HEK293 (cell line): ENCODE data around the gene MMS19.

Experiments used
- BCL11A ChIP-seq: fragments of 450-650 bp; formaldehyde crosslinking; IDR thresholded peaks from 2 replicates; pipeline ENCODE4 v1.5.1; 2016; ENCODE audit warnings: low read depth, missing biosample characterization, missing genetic modification characterization
- GLIS2 ChIP-seq: fragments of 450-650 bp; formaldehyde crosslinking; IDR thresholded peaks from 2 replicates; pipeline ENCODE4 v1.5.1; 2016; ENCODE audit warnings: missing biosample characterization, missing genetic modification characterization
- HOXC10 ChIP-seq: sonication (generic); formaldehyde crosslinking; IDR thresholded peaks from 2 replicates; pipeline ENCODE4 v1.8.1; 2023; ENCODE audit warnings: mild to moderate bottlenecking, missing genetic modification reagents
- KLF7 ChIP-seq: fragments of 450-650 bp; formaldehyde crosslinking; IDR thresholded peaks from 2 replicates; pipeline ENCODE4 v1.5.1; 2016; ENCODE audit warnings: missing biosample characterization, missing genetic modification characterization, borderline replicate concordance
- SCRT1 ChIP-seq: fragments of 450-650 bp; formaldehyde crosslinking; IDR thresholded peaks from 2 replicates; pipeline ENCODE4 v1.5.1; 2016; ENCODE audit warnings: missing biosample characterization, missing genetic modification characterization, borderline replicate concordance
- WT1 ChIP-seq: fragments of 450-650 bp; formaldehyde crosslinking; IDR thresholded peaks from 2 replicates; pipeline ENCODE4 v1.5.1; 2016; ENCODE audit warnings: missing biosample characterization, missing genetic modification characterization
- ZBTB1 ChIP-seq: fragments of 450-650 bp; formaldehyde crosslinking; IDR thresholded peaks from 2 replicates; pipeline ENCODE4 v1.5.1; 2016; ENCODE audit warnings: missing biosample characterization, missing genetic modification characterization
- ZBTB21 ChIP-seq: fragments of 450-650 bp; formaldehyde crosslinking; IDR thresholded peaks from 2 replicates; pipeline ENCODE4 v1.5.1; 2017; ENCODE audit warnings: missing biosample characterization, missing genetic modification characterization
- ZBTB8A ChIP-seq: fragments of 450-650 bp; formaldehyde crosslinking; IDR thresholded peaks from 2 replicates; pipeline ENCODE4 v1.5.1; 2016; ENCODE audit warnings: missing biosample characterization, missing genetic modification characterization
- ZNF112 ChIP-seq: fragments of 450-650 bp; formaldehyde crosslinking; IDR thresholded peaks from 2 replicates; pipeline ENCODE4 v1.5.0; 2017; ENCODE audit warnings: missing biosample characterization, missing genetic modification characterization
- ZNF114 ChIP-seq: fragments of 450-650 bp; formaldehyde crosslinking; IDR thresholded peaks from 2 replicates; pipeline ENCODE4 v1.5.0; 2017; ENCODE audit warnings: missing biosample characterization, missing genetic modification characterization
- ZNF221 ChIP-seq: fragments of 450-650 bp; formaldehyde crosslinking; IDR thresholded peaks from 2 replicates; pipeline ENCODE4 v1.5.1; 2017; ENCODE audit warnings: missing biosample characterization, missing genetic modification characterization, borderline replicate concordance
- ZNF223 ChIP-seq: fragments of 450-650 bp; formaldehyde crosslinking; IDR thresholded peaks from 2 replicates; pipeline ENCODE4 v1.5.1; 2016; ENCODE audit warnings: missing biosample characterization, missing genetic modification characterization
- ZNF274 ChIP-seq, 2 experiments: fragments of 200-500 bp in 1 of 2; fragments of 450-650 bp in 1 of 2; sonication (Bioruptor generic) in 1 of 2; formaldehyde crosslinking in 1 of 2; IDR thresholded peaks; 2 replicates each; pipeline versions ENCODE4 v1.5.1 to v1.6.1; 2014 to 2016; ENCODE audit warnings: borderline replicate concordance in 1 of 2, inconsistent platforms in 1 of 2, low read length in 1 of 2, missing biosample characterization in 1 of 2, missing genetic modification characterization in 1 of 2
- ZNF423 ChIP-seq: fragments of 450-650 bp; formaldehyde crosslinking; IDR thresholded peaks from 2 replicates; pipeline ENCODE4 v1.5.1; 2016; ENCODE audit warnings: missing biosample characterization, missing genetic modification characterization
- ZNF510 ChIP-seq: fragments of 450-650 bp; formaldehyde crosslinking; IDR thresholded peaks from 2 replicates; pipeline ENCODE4 v1.5.1; 2018; ENCODE audit warnings: mild to moderate bottlenecking, missing genetic modification characterization, missing biosample characterization; ENCODE audit not compliant: insufficient replicate concordance
- ZNF548 ChIP-seq: fragments of 450-650 bp; formaldehyde crosslinking; IDR thresholded peaks from 2 replicates; pipeline ENCODE4 v1.5.1; 2016; ENCODE audit warnings: missing biosample characterization, missing genetic modification characterization
- ZNF558 ChIP-seq: fragments of 450-650 bp; formaldehyde crosslinking; IDR thresholded peaks from 2 replicates; pipeline ENCODE4 v1.5.1; 2016; ENCODE audit warnings: missing biosample characterization, missing genetic modification characterization
- ZNF621 ChIP-seq: fragments of 450-650 bp; formaldehyde crosslinking; IDR thresholded peaks from 2 replicates; pipeline ENCODE4 v1.5.1; 2017; ENCODE audit warnings: missing biosample characterization, missing genetic modification characterization
- ZNF704 ChIP-seq: fragments of 450-650 bp; formaldehyde crosslinking; IDR thresholded peaks from 2 replicates; pipeline ENCODE4 v1.5.1; 2016; ENCODE audit warnings: missing biosample characterization, missing genetic modification characterization
- ZNF777 ChIP-seq: fragments of 450-650 bp; formaldehyde crosslinking; IDR thresholded peaks from 2 replicates; pipeline ENCODE4 v1.5.1; 2017; ENCODE audit warnings: missing biosample characterization, missing genetic modification characterization, borderline replicate concordance
- ZSCAN16 ChIP-seq: fragments of 450-650 bp; formaldehyde crosslinking; IDR thresholded peaks from 2 replicates; pipeline ENCODE4 v1.5.1; 2016; ENCODE audit warnings: missing biosample characterization, missing genetic modification characterization
- TF ChIP-seq, protein P1 (sequence below): fragments of 450-650 bp; formaldehyde crosslinking; IDR thresholded peaks from 2 replicates; pipeline ENCODE4 v1.5.1; 2016; ENCODE audit warnings: missing biosample characterization, missing genetic modification characterization, borderline replicate concordance
- TF ChIP-seq, protein P2 (sequence below): fragments of 450-650 bp; formaldehyde crosslinking; IDR thresholded peaks from 2 replicates; pipeline ENCODE4 v1.5.1; 2016; ENCODE audit warnings: missing biosample characterization, missing genetic modification characterization
- TF ChIP-seq, protein P3 (sequence below): fragments of 450-650 bp; formaldehyde crosslinking; IDR thresholded peaks from 2 replicates; pipeline ENCODE4 v1.5.1; 2016; ENCODE audit warnings: missing biosample characterization, missing genetic modification characterization

Gene MMS19

DNA sequence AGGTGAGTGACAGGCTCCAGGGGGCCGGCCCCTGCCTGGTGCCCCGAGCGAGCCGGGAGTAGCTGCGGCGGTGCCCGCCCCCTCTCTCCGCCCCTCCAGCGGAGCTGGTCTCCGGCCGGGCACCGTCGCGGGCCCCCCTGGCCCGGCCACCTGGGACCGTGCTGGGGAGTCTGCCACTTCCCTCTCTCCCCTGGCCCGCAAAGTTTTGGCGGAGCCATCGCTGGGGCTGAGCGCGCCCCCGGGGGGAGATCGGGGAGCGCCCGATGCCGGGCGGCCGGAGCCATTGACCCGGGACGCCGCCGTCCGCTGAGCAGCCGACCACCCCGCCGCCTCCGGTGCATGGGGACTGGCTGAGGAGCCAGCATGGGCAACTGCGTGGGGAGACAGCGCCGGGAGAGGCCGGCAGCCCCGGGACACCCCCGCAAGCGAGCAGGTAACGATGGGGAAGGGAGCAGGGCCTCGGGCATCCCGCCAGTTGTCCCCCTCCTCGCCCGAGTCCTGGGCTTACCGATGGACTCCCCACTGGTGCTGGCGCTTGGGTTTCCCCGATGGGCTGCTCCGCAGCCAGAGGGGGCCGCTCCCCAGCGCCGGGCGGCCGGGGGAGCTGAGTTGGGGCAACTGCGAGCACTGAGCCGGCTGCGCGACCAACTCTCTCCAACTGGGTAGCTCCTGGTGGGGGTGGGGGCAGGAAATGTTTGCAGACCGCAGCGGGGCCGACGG lies 779 bp upstream of the MMS19 start, which contains the start of gene UBTD1 (continued):
- TF ChIP-seq ZSCAN16 (tag by site-specific recombination) (no peak), ZNF621 (no peak), ZNF221 (no peak), HOXC10 (no peak), ZBTB21 (tag by site-specific recombination) (no peak), ZBTB8A (tag by site-specific recombination) (peak; percentile 93; the same call in 1 of the 2 replicates), ZNF548 (tag by site-specific recombination) (no peak), ZBTB1 (tag by site-specific recombination) (no peak), ZNF777 (tag by site-specific recombination) (peak; percentile 81), GLIS2 (tag by site-specific recombination) (peak; percentile 93), KLF7 (tag by site-specific recombination) (no peak), ZNF274 (IDR thresholded peaks at IDR 0.05; ENCODE audit: low read length) (no peak), ZNF274 (tag by site-specific recombination; IDR thresholded peaks at IDR 0.05; ENCODE audit: borderline replicate concordance) (no peak), ZNF112 (tag by site-specific recombination) (no peak), ZNF510 (tag by site-specific recombination) (no peak), BCL11A (tag by site-specific recombination) (no peak), ZNF558 (no peak), ZNF114 (no peak), SCRT1 (tag by site-specific recombination) (no peak), ZNF223 (tag by site-specific recombination) (no peak), ZNF423 (tag by site-specific recombination) (peak; percentile 68; the same call in 1 of the 2 replicates), ZNF704 (tag by site-specific recombination) (no peak), WT1 (tag by site-specific recombination) (no peak; the same call in 1 of the 2 replicates)
- TF ChIP-seq, protein P1, sequence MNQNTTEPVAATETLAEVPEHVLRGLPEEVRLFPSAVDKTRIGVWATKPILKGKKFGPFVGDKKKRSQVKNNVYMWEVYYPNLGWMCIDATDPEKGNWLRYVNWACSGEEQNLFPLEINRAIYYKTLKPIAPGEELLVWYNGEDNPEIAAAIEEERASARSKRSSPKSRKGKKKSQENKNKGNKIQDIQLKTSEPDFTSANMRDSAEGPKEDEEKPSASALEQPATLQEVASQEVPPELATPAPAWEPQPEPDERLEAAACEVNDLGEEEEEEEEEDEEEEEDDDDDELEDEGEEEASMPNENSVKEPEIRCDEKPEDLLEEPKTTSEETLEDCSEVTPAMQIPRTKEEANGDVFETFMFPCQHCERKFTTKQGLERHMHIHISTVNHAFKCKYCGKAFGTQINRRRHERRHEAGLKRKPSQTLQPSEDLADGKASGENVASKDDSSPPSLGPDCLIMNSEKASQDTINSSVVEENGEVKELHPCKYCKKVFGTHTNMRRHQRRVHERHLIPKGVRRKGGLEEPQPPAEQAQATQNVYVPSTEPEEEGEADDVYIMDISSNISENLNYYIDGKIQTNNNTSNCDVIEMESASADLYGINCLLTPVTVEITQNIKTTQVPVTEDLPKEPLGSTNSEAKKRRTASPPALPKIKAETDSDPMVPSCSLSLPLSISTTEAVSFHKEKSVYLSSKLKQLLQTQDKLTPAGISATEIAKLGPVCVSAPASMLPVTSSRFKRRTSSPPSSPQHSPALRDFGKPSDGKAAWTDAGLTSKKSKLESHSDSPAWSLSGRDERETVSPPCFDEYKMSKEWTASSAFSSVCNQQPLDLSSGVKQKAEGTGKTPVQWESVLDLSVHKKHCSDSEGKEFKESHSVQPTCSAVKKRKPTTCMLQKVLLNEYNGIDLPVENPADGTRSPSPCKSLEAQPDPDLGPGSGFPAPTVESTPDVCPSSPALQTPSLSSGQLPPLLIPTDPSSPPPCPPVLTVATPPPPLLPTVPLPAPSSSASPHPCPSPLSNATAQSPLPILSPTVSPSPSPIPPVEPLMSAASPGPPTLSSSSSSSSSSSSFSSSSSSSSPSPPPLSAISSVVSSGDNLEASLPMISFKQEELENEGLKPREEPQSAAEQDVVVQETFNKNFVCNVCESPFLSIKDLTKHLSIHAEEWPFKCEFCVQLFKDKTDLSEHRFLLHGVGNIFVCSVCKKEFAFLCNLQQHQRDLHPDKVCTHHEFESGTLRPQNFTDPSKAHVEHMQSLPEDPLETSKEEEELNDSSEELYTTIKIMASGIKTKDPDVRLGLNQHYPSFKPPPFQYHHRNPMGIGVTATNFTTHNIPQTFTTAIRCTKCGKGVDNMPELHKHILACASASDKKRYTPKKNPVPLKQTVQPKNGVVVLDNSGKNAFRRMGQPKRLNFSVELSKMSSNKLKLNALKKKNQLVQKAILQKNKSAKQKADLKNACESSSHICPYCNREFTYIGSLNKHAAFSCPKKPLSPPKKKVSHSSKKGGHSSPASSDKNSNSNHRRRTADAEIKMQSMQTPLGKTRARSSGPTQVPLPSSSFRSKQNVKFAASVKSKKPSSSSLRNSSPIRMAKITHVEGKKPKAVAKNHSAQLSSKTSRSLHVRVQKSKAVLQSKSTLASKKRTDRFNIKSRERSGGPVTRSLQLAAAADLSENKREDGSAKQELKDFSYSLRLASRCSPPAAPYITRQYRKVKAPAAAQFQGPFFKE (tag by site-specific recombination): 0 out of 2 replicates have a peak, but pooled peaks have one; percentile 35
- TF ChIP-seq, protein P2, sequence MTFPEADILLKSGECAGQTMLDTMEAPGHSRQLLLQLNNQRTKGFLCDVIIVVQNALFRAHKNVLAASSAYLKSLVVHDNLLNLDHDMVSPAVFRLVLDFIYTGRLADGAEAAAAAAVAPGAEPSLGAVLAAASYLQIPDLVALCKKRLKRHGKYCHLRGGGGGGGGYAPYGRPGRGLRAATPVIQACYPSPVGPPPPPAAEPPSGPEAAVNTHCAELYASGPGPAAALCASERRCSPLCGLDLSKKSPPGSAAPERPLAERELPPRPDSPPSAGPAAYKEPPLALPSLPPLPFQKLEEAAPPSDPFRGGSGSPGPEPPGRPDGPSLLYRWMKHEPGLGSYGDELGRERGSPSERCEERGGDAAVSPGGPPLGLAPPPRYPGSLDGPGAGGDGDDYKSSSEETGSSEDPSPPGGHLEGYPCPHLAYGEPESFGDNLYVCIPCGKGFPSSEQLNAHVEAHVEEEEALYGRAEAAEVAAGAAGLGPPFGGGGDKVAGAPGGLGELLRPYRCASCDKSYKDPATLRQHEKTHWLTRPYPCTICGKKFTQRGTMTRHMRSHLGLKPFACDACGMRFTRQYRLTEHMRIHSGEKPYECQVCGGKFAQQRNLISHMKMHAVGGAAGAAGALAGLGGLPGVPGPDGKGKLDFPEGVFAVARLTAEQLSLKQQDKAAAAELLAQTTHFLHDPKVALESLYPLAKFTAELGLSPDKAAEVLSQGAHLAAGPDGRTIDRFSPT (tag by site-specific recombination): no peak
- TF ChIP-seq, protein P3, sequence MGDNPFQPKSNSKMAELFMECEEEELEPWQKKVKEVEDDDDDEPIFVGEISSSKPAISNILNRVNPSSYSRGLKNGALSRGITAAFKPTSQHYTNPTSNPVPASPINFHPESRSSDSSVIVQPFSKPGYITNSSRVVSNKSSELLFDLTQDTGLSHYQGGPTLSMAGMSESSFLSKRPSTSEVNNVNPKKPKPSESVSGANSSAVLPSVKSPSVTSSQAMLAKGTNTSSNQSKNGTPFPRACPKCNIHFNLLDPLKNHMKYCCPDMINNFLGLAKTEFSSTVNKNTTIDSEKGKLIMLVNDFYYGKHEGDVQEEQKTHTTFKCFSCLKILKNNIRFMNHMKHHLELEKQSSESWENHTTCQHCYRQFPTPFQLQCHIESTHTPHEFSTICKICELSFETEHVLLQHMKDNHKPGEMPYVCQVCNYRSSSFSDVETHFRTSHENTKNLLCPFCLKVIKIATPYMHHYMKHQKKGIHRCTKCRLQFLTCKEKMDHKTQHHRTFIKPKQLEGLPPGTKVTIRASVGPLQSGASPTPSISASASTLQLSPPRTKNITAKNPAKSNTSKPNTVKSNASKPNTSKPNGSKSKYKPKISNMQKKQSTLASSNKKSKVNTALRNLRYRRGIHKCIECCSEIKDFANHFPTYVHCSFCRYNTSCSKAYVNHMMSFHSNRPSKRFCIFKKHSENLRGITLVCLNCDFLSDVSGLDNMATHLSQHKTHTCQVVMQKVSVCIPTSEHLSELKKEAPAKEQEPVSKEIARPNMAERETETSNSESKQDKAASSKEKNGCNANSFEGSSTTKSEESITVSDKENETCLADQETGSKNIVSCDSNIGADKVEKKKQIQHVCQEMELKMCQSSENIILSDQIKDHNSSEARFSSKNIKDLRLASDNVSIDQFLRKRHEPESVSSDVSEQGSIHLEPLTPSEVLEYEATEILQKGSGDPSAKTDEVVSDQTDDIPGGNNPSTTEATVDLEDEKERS: no peak
